T-helper 1 cell (primary cell): ENCODE measurements around the gene ATP8A2.
A peak's percentile ranks its signal among the peaks of the same experiment; 100 is the strongest.

Experiments
- DNase-seq, 5 donors: peaks; one replicate each; pipeline ENCODE4 v3.0.0-alpha.2; 2012 to 2020

The ATP8A2 gene

DNA sequence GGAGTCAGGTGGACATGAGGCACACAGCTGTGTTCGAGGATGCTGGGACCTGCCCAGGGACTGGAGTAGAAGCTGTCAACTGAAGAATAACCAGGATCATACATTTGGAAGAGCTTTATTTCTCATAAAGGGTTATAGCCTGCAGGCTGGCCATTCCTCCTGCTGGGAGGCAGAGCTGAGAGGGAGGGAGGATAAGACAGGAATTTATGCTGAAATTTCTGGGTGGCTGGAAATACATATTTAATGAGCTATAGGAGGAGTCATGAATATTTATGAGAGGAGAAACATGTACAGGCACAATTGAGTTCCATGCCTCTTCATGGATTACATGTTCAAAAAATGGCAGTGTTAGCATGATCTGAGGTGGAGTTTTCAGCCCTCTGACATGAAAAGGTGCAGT, 528.2 kb downstream of the ATP8A2 start:
- DNase-seq: no peak

DNA sequence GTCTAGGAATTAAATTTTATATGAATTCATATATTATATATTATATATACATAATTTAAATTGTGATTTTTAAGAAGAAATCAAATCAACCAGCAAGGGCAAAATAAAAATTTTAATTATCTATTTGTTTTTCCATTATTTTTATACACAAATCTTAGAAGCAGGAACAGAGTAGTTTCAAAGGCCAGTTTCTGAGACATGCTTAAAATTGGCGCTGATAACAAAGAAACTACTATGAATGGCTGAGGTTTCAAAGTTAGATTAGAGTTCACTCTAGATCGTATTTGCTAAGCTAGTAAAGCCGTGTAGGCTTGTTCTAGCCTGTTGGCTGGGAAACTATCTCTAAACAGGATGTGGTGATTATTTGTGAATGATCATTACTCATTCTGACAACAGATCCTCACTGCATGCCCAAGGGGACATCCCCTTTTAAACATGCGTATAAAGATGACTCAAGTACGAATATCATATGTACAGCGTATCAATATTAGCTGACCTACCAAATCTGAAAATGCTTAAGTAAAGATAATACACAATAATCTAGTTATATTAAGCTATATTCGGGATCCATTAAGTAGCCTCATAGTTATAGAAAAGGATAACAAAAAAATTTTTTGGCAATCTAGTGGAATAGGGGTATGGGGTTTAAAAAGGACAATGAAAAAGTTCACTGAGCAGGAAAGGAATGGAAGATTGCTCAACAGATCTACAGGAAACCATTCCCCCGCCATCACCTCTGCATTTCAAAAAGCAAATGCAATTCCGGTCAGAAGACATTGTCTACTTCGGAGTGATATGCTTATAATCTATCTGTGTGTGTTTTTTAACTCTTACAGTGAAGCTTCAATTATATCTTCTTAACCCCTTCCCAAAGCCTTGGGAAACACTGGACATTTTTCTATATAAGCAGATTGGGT, 529.9 kb downstream of the ATP8A2 start:
- DNase-seq: peak in 3 of 5 donors; percentile 29 to 86 (median 35)

DNA sequence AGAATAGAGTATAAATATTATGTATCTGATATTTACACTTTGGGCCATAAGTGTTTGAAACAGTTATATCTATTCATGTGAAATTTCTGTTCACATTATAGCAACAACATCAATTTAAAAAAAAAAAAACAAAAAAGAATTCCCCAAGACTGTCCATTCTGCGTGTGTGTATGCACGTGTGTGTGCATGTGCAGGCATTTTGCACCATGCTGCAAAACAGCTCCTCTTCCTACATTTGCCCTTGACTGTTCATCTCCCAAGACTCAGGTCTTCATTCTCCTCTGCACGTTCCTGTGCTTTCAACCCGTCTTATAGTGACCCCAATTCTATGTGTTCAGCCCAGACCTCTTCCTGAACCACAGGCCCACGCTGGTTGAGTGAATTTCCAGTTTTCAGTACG, 530.7 kb downstream of the ATP8A2 start:
- DNase-seq: no peak

DNA sequence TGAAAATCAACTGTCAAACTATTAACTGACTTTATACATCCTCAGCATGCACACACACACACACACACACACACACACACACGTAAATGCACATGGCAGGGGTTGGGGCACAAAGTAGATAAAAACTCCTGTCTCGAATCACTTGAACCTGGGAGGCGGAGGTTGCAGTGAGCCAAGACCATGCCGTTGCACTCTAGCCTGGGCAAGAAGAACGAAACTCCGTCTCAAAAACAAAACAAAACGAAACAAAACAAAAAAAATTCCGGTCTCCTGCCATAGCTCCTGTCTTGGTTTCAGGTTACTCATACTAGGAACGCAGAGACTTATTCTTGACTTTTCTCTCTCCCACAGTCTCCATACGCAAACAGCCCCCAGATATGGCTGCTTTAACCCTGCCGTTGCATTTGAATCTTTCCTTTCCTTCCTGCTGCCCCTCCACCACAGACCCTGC, 531.1 kb downstream of the ATP8A2 start:
- DNase-seq: peak in 1 of 5 donors; percentile 77

DNA sequence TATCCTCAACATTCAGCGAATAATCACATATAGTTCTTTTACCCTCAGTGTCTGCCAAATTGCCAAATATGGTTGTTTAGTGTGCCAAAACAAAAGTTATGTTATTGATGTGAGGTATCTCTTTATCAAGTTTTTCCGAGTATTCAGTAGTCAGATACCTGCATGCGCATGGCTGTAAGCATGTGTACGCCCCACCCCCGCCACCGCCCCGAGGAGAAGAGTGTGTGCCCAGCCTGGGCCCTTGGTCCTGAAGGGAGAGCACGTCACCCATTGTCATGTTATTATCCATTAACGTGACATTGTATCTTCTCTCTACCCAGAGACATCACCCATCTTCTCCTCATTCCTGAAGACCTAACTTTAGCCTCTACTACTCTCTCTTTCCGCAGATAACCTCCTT, 533.1 kb downstream of the ATP8A2 start:
- no peak for DNase-seq

DNA sequence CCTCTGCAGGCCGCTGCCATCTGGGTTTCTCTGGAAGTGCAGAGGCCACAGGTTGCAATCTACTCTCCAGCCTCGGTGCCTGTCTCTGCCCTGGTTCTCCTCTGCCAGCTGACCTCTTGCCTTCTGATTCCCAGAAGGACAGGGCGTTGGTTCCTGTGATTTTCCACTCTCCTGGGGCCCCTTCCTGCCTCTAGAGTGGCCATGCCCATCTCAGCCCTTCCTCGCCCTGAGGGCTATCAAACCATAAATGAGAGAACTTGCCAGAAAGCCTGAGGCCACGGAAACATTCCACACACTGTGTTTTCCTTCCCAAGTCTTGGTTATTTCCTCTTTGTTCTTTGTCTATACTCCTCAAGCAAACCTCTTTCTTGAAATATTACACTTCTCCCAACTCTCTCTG, 533.8 kb downstream of the ATP8A2 start:
- DNase-seq: no peak

DNA sequence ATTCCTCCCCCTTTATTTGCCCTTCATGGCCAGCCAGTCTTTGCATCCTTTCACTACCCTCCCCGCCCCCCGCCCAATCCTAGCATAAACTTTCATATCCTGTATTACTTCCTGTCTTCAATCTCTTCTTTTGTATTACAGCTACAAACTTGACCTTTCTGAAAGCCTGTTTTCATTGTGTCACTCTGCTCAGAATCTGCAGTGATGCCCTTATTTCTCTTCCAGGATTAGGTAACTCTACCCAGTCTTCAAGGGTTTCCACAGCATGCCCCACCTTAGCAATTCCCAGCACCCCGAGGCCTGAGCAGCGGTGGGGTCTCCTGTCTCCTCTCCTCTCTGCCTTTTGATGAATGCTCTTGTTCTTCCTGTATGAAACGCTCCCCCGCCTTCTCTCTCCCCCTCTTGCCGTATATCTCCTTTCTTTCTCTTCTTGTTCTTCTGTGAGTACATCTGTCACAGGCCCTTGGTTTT, 534.5 kb downstream of the ATP8A2 start:
- peak in 1 of 5 donors; percentile 40 for DNase-seq

DNA sequence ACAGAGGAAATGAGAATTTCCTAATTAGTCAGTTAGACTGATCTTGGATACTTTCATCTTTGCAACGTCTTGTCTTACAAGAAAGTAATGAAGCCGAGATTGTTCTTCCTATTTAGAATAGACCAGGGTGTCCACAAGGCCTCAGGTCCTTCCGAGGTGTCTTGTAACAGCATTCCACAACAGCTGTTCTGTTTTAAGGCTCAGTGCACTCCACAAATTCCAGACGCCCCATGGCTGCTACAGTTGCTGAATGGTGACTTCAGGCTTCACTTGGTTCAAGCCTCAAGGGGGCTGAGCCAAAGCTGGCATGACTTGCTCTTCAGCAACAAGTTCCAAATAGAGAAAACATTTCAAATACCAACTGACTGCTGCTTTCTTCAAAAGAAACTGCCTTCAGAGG, 536.6 kb downstream of the ATP8A2 start:
- no peak for DNase-seq

DNA sequence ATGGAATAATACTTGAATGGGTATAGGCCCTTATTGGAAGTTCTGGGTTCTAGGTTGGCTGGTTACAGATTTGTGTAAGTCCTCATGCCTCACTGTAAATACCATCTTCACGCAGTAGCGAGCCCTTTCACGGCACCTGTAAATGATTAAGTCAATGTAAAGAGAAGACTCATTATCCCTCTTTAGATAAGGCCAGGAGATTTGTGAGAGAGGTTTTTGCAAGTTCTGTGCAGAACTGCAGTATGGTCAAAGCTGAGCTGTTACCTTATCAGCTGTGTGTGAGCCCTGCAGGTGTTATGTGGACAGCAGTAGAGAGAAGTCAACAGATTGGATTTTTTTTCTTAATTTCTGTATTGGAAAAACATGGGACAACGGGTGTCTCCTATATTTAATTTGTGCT, 538.5 kb downstream of the ATP8A2 start:
- no peak for DNase-seq

DNA sequence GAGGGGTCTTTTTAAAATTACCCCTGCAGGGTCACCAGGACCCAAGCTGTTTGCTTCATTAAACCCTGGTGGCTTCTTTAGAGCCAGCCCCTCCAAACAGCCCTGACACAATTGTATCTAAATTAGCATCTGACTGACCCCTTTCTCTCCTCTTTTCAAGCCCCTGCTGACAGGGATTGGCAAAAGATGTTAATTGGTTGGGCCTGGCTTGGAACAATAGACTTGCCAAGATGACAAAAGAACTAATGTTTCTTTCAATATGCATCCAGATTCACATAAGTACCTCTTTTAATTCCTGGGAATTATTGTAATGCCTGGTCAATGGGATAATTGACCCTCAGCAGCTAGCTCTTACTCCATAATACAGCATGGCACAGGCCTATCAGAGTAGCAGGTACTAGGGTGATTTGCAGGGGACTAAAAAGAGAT, 539.2 kb downstream of the ATP8A2 start:
- no peak for DNase-seq

DNA sequence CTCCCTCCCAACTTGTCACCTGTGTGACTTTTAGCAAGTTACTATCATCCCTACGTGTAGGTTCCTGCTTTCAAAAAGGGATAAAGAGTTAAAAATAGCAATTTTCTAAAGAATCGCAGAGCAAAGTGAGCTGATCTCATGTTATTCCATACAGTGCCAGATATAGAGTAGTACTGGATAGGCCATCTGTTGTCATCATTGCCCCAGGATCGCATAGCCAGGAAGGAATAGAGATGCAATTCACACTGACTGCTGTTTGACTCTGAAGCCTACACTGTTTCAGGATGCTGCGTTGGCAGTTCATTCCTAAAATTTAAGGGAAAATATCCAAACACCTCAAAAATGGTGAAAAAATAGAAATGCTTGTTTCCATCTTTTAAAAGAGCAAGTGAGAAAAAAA, 541.2 kb downstream of the ATP8A2 start:
- no peak for DNase-seq

DNA sequence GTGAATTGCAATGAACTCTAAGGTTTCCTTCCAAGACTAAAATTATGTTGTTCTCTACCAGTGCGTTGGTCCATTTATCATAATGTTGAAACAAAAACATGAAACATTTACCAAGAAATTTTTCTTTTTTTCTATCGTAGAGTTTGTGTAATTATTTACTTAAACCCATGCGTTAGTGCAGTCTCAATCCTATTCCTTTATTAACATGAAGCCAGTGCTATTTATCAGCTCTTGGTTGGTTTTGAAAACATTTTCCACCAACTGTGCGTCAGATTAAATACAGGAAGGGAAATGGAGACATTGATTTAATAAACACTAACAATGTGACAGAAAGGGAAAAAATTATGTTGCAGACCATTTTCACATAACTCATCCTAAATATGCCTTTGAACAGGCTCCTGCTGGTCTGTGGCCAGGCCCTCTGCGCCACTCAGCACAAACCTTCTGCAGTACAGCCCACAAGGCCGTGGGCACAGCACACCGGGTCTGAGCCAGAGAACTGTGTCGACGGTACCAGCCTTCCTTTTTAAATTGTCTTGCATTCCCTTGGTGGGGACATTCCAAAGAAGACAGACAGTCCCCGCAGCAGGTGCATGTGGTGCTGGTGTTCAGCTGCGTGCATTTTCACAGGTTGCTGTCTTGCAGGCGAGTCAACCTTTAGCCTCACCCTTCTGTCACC, 544.2 kb downstream of the ATP8A2 start:
- DNase-seq: no peak

DNA sequence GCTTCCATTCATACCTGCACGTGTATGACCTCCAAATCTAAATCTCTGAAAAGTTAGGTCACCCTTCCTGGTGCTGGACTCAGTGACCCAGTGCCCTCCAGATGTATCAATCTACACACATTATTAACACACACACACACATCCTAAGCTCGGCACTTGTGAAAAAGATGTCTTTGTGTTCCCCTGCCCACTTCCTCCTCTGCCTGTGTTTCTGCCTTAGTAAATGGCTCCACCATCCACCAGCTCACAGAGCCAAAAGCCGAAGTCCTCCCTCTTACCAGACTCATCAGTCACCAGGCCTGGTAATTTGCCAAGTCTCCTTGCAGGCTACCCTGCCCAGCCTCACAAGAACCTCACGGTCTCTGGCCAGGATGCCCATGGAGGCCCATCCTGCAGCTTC, 548.5 kb downstream of the ATP8A2 start:
- DNase-seq: no peak

DNA sequence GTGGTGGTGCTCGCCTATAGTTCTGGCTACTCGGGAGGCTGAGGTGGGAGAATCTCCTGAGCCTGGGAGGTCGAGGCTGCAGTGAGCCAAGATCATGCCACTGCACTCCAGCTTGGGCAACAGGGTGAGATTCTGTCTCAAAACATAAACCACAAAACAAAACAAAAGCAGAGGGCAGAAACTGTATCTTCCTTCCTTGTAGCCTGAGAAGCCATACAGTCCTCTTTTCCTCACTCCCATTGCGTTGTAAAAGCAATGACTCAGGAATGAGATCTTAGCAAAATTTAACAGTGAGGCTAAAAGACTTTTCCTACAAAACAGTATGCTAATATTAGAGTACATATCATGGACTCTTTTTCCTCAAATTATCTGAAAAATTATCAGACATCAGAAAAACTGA, 549.2 kb downstream of the ATP8A2 start:
- DNase-seq: no peak

DNA sequence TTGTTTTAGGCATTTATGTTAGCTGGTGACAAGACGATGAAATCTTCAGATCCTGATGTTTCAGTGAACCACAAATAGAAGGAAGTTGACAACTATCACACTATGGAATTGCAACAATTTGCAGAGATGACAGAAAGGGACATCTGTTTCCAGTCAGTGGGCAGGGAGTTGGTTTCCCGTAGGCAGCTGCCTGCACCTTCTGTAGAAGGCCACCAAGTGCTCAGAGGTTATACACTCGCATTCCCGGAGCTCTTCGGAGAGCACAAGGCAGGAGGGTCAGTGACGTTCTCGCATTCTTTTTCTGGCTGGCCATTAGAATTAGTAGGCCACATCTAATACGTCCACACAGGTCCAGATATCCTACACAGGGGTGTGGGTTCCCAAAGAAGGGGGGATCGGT, 550.6 kb downstream of the ATP8A2 start:
- no peak for DNase-seq

DNA sequence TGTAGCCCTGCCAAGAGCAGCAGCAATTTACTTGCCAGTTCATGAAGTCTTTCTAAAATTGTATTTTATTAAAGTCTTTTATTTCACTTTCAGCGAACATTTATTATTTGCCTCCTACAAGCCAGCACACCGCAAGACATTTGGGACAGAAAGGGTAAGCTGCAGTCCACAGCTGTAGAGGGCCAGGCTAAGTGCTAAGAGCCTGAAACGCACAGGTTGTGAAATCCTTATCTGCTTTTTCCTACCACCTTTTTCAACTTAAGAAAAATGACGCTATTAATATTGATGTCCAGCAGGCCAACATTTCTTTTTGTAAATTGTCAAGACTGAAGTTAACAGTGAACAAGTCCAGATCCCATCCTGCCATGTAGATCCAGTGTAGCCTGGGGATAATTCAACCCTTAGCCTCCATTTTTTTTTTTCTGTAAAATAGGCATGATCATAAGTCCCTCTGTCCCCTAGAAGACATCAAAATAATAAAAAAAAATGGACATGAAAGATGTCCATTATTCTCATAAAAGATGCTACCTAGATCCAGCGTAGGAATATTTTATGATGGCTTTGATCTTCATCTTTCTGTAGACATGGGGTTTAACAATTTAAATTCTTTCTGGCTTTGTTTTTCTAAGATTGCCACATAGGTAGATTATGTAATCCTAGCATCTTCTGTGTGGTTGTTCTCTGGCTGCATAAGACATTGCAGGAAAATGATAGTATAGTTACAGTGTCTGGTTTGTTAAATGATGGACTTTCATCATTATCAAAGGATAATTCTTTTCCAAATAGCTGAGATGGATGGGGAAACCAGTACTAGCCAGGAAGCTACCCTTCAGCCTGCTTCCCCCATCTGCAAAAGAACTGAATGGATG, 551.7 kb downstream of the ATP8A2 start:
- DNase-seq: no peak

DNA sequence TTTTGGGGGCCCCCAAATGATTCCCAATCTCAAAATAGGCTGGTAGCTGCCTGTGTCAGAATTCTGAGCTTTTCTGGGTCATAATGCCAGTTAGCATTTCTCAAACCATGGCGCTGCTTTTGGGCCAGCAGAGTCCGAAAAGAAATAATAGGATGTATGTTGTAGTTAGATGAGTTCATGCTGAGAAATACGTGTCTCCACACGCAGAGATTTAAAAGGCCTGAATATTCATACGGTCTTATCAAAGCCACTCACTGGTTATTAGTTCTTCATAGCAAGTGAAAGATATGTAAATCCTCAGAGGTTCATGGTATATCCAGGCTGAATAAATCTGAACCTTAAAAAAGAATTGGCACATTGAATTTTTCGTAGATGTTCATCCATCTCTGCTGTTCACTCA, 555.6 kb downstream of the ATP8A2 start:
- no peak for DNase-seq

DNA sequence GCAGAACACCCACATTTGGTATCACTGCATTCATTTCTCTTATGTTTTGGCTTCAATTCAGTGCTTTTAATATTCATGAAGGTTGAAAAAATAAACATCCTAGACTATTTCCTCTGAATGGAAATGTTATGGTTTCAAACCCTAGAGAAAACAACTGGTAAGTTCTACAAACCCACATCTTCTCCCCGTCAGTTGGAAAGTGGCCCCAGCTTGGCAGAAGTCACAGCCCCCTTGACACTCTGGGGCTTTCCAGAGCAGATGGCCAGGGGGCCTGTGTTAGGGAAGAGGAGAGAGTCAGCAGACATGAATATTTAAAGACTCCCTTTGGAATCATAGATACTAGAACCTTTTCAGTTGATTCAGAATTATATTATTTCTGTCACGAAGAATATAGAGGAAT, 556.2 kb downstream of the ATP8A2 start:
- no peak for DNase-seq

DNA sequence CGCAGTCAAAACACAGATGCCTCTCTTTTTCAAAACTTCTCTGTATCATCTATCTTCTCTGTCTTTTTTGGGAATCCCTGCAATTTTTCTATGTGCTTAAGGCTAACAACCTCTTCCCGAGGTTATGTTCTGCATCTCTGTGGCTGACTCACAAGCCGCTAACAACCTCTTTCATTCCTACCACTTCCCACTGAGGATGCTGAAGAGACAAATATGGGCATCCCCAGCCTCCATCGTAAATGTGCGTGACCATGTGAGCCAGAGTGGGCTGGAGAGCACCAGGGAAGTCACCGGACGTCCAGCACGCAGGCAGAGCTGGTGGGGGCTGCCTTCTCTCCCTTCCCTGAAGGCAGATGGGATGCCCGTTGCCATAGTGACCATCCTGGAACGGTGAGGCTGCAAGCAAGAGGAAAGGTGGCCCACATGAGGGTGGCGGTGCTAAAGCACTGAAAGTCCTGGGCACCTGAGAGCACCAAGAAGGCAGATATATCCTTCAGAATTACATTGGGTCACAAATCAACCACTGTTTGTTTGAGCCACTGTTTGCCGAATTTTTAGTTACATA, 557.2 kb downstream of the ATP8A2 start:
- no peak for DNase-seq

DNA sequence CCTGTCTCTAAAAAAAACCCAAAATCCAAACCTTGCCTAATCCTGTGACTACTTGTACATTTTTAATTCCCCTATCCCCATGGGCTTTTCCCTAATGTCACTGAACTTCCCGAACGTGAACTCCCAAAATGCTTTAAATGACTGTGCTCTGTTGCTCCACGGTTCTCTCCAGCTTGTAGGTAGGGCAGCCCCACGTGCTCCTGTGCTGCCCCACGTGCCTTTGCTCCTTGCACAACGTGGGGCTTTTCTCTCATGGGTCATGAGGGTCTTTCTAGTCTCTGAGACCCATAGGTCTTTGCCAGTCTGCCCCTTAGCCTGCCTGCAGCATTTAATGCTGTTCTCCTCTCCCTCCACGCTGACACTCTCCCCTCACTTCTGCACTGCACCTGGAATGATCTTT, 558.0 kb downstream of the ATP8A2 start:
- no peak for DNase-seq

DNA sequence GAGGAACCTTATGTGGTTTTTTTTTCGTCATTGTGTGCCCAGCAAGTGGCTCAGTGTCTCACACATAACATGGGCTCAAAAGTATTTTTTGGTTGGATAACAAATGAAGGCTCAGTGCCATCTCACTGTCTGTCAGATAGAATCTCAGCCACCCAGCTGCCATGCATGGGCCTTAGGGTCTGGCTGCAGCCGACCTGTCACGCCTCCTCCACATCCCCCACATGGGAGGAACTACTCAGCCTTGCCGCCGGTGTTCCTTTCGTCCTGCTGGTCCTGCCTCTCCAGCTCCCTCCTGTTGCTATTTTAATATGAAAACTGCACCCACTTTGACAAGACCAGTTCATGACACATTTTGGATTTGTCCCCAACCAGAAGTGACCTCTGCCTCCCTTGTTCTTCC, 558.9 kb downstream of the ATP8A2 start:
- no peak for DNase-seq

DNA sequence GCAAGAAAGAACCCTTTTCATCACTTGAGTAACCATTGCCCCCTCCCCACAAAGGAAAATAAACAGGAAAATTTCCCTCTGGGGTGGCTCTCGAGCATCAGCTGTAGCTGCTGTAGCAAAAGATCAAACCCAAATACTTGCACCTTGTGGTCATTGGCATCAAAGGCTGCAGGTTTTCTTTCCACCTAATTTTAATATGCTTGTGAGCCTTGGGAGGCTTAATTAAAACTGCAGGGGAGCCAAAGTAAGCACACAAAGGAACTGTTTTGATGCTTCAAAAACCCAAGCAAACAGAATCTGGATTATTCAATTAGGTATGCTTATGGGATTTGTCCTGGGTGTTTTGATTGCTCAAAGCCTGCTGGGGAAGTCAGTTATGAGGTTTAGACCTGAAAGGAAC, 560.6 kb downstream of the ATP8A2 start:
- DNase-seq: no peak

DNA sequence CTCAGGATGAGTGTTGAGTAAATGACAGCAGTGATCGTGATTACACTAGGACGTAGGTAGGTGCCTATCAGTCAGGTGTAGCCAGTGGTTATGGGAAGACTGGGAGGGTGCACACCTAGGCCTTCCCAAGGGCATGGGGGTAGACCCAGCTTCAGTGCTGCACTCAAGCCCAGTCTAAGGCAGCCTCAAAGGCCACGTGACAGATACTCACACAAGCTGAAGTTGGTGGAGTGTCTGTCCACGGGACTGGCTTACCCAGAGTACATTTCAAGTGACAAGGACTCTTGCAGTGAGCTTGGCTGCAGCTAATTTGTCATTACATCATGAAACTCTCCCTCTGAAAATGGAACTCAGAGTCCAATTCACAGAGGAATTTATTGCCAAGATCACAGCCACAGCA, 561.7 kb downstream of the ATP8A2 start:
- DNase-seq: no peak
